Osteoblast (primary cell): ENCODE results near the gene PTPRN2. TPM values are rescaled to one million over a fixed set of nuclear protein-coding genes. Genes with fewer than 3 reads are reported as not detected.

ENCODE experiments used
- DNase-seq: peaks from one replicate; pipeline ENCODE4 v3.0.0; 2011; ENCODE audit warnings: low spot score, mixed read lengths; ENCODE audit not compliant: insufficient read length; ENCODE audit errors: missing footprints
- H2AFZ ChIP-seq: 2 replicates; pipeline ENCODE4 v1.6.0; 2011; ENCODE audit warnings: mild to moderate bottlenecking, low read length
- H3K27ac ChIP-seq: 2 replicates; pipeline ENCODE4 v1.5.1; 2011; ENCODE audit warnings: mild to moderate bottlenecking, low read depth, low read length, moderate library complexity
- H3K27me3 ChIP-seq: 2 replicates; pipeline ENCODE4 v1.6.0; 2012; ENCODE audit warnings: mild to moderate bottlenecking, control low read depth, inconsistent platforms, low read length, moderate library complexity; ENCODE audit not compliant: insufficient read depth
- H3K36me3 ChIP-seq: 2 replicates; pipeline ENCODE4 v1.5.1; 2011; ENCODE audit warnings: mild to moderate bottlenecking, low read length, control low read depth, moderate library complexity; ENCODE audit not compliant: insufficient read depth
- H3K4me1 ChIP-seq: 2 replicates; pipeline ENCODE4 v1.5.1; 2011; ENCODE audit warnings: mild to moderate bottlenecking, low read length, control low read depth, moderate library complexity; ENCODE audit not compliant: insufficient read depth
- H3K4me2 ChIP-seq: 2 replicates; pipeline ENCODE4 v1.6.0; 2011; ENCODE audit warnings: mild to moderate bottlenecking, low read length; ENCODE audit not compliant: insufficient read depth
- H3K4me3 ChIP-seq: fragments of 200-600 bp; sonication (generic); 3 replicates; pipeline ENCODE4 v1.5.1; 2012; ENCODE audit warnings: mild to moderate bottlenecking, low read length, inconsistent platforms; ENCODE audit not compliant: insufficient read depth
- H3K79me2 ChIP-seq: 2 replicates; pipeline ENCODE4 v1.6.0; 2012; ENCODE audit warnings: mild to moderate bottlenecking, low read length, control low read depth, inconsistent platforms; ENCODE audit not compliant: insufficient read depth
- H3K9me3 ChIP-seq: 2 replicates; pipeline ENCODE4 v1.5.1; 2011; ENCODE audit warnings: low read depth, low read length, control low read depth
- H4K20me1 ChIP-seq: 2 replicates; pipeline ENCODE4 v1.6.0; 2012; ENCODE audit warnings: mild to moderate bottlenecking, low read length, control low read depth; ENCODE audit not compliant: insufficient read depth
- CTCF ChIP-seq: IDR thresholded peaks from 2 replicates; pipeline ENCODE4 v1.5.1; 2011; ENCODE audit warnings: mild to moderate bottlenecking, low read depth, low read length, moderate library complexity; ENCODE audit errors: extremely low read depth
- total RNA-seq: library from RNA; depleted of rRNA; stranded (reverse); fragments of >200 nt; gene quantifications from 2 replicates; pipeline ENCODE4 v1.2.3, GENCODE V29; 2012

The PTPRN2 gene
- total RNA-seq, 1 donor = 0.36 TPM

GRCh38 chr7:158317238-158318205, 270.1 kb downstream of the PTPRN2 start:
- H3K4me1 ChIP-seq = no peaks in the 10 kb centered on the region
- TF ChIP-seq CTCF = no peak
- H3K9me3 ChIP-seq = peaks cover 3% of the 10 kb centered on the region
- no peaks in the 10 kb centered on the region for H4K20me1 ChIP-seq
- H2AFZ ChIP-seq = no peak overlapping the region
- H3K79me2 ChIP-seq = no peaks in the 10 kb centered on the region
- peak; percentile 87 for DNase-seq
- no peaks in the 10 kb centered on the region for H3K36me3 ChIP-seq
- H3K27me3 ChIP-seq = no peaks in the 10 kb centered on the region
- H3K27ac ChIP-seq = no peak overlapping the region
- no peak overlapping the region for H3K4me2 ChIP-seq
- H3K4me3 ChIP-seq = no peak overlapping the region

GRCh38 chr7:158316466-158317031, 271.1 kb downstream of the PTPRN2 start:
- H3K4me2 ChIP-seq = no peak overlapping the region
- peak; percentile 60 for DNase-seq
- no peaks in the 10 kb centered on the region for H3K27me3 ChIP-seq
- H3K4me3 ChIP-seq = no peak overlapping the region
- H2AFZ ChIP-seq = no peak overlapping the region
- no peak overlapping the region for H3K27ac ChIP-seq
- no peaks in the 10 kb centered on the region for H4K20me1 ChIP-seq
- H3K36me3 ChIP-seq = no peaks in the 10 kb centered on the region
- no peaks in the 10 kb centered on the region for H3K4me1 ChIP-seq
- peaks cover 3% of the 10 kb centered on the region for H3K9me3 ChIP-seq
- no peak for TF ChIP-seq CTCF
- no peaks in the 10 kb centered on the region for H3K79me2 ChIP-seq

DNA sequence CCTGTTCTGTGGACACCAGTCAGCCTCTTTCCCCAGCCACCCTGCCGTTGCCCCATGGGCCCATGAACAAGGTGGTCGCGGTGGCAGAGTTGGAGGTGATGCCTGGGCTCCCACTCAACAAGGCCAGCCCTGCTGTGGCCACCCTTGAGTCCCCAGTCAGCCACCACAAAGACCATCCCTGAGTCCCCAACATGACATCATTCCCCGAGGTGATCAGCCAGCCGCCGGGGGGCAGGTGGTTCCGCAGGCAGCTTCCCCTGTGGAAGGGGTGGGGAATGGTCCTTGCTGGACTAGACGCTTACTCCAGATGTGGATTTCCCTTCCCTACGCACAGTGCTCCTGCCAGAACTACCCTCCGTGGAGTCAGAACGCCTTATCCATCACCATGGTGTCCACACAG, 271.7 kb downstream of the PTPRN2 start:
- H3K4me2 ChIP-seq = no peak overlapping the region
- no peaks in the 10 kb centered on the region for H3K79me2 ChIP-seq
- H3K4me1 ChIP-seq = no peaks in the 10 kb centered on the region
- TF ChIP-seq CTCF = no peak
- H4K20me1 ChIP-seq = no peaks in the 10 kb centered on the region
- DNase-seq = peak; percentile 58
- peaks cover 3% of the 10 kb centered on the region for H3K9me3 ChIP-seq
- H3K27ac ChIP-seq = no peak overlapping the region
- no peaks in the 10 kb centered on the region for H3K27me3 ChIP-seq
- no peak overlapping the region for H3K4me3 ChIP-seq
- H2AFZ ChIP-seq = no peak overlapping the region
- no peaks in the 10 kb centered on the region for H3K36me3 ChIP-seq

- peaks cover 3% of the 10 kb centered on the region for H3K9me3 ChIP-seq
- no peak overlapping the region for H3K27ac ChIP-seq
- H3K79me2 ChIP-seq = no peaks in the 10 kb centered on the region
- H3K27me3 ChIP-seq = no peaks in the 10 kb centered on the region
- no peak overlapping the region for H3K4me2 ChIP-seq
- H3K4me1 ChIP-seq = no peaks in the 10 kb centered on the region
- no peaks in the 10 kb centered on the region for H3K36me3 ChIP-seq
- no peak for DNase-seq
- no peak for TF ChIP-seq CTCF
- no peaks in the 10 kb centered on the region for H4K20me1 ChIP-seq
- H3K4me3 ChIP-seq = no peak overlapping the region
- H2AFZ ChIP-seq = no peak overlapping the region
These were observed 272.3 kb downstream of the PTPRN2 start for GRCh38 chr7:158315326-158315725.
